Diencephalon (tissue), 1 donor: Measurements from ENCODE around the gene PFDN6. TPM values are rescaled to one million over a fixed set of nuclear protein-coding genes. Genes with fewer than 3 reads are reported as not detected.

Source experiments
- total RNA-seq: library from RNA; depleted of rRNA; stranded (reverse); fragments of >200 nt; gene quantifications from one replicate; pipeline ENCODE4 v1.2.3, GENCODE V29; 2014

Gene PFDN6
- total RNA-seq = 36.7 TPM

GRCh38 chr6:33288921-33289783, at the start of gene PFDN6, which contains the start of gene WDR46:
TSS of gene PFDN6 (plus strand) at chr6:33289601. CDS start at chr6:33289857, 256 bp downstream.
TSS of gene WDR46 (minus strand) at chr6:33289239. CDS start at chr6:33289170, 69 bp downstream.

GRCh38 chr6:33271468-33272274, 17.7 kb upstream of the PFDN6 start, which contains the start of the genes RPS18 and VPS52:
TSS of gene RPS18 (plus strand) at chr6:33272075. CDS start at chr6:33272120, 45 bp downstream.
TSS of gene VPS52 (minus strand) at chr6:33271876. CDS start at chr6:33271675, 201 bp downstream.

GRCh38 chr6:33276864-33277662, 12.3 kb upstream of the PFDN6 start, which contains the start of gene B3GALT4:
TSS of gene B3GALT4 (plus strand) at chr6:33277123. CDS start at chr6:33277420, 297 bp downstream.

GRCh38 chr6:33298773-33299236, 9.4 kb downstream of the PFDN6 start, which contains the start of gene RGL2:
TSS of gene RGL2 (minus strand) at chr6:33298942. CDS start at chr6:33298610, 332 bp downstream.

GRCh38 chr6:33313709-33314514, 24.5 kb downstream of the PFDN6 start, which contains the start of gene TAPBP:
TSS of gene TAPBP (minus strand) at chr6:33314078. CDS start at chr6:33314041, 37 bp downstream.

GRCh38 chr6:33317669-33318425, 28.4 kb downstream of the PFDN6 start, which contains the start of gene ZBTB22:
TSS of gene ZBTB22 (minus strand) at chr6:33317744. CDS start at chr6:33316916, 828 bp downstream.

Other genes starting within 250 kb of the PFDN6 start
- gene HLA-DPA1, start 216.0 kb upstream of the PFDN6 start, total RNA-seq = 2.1 TPM
- 8.3 TPM for gene HLA-DPB1, start 213.6 kb upstream of the PFDN6 start, total RNA-seq
- gene COL11A2, start 97.1 kb upstream of the PFDN6 start, total RNA-seq = 2.3 TPM
- gene RXRB, start 88.9 kb upstream of the PFDN6 start, total RNA-seq = 27.0 TPM
- gene SLC39A7, start 88.7 kb upstream of the PFDN6 start, total RNA-seq = 53.1 TPM
- gene HSD17B8, start 84.9 kb upstream of the PFDN6 start, total RNA-seq = 2.5 TPM
- gene RING1, start 81.1 kb upstream of the PFDN6 start, total RNA-seq = 24.2 TPM
- 34.8 TPM for gene VPS52, start 17.7 kb upstream of the PFDN6 start, total RNA-seq
- 2,657 TPM for gene RPS18, start 17.5 kb upstream of the PFDN6 start, total RNA-seq
- gene B3GALT4, start 12.5 kb upstream of the PFDN6 start, total RNA-seq = 7.8 TPM
- 35.3 TPM for gene WDR46, start 362 bp upstream of the PFDN6 start, total RNA-seq
- 34.4 TPM for gene RGL2, start 9.3 kb downstream of the PFDN6 start, total RNA-seq
- gene TAPBP, start 24.5 kb downstream of the PFDN6 start, total RNA-seq = 41.5 TPM
- gene ZBTB22, start 28.1 kb downstream of the PFDN6 start, total RNA-seq = 25.6 TPM
- gene DAXX, start 33.4 kb downstream of the PFDN6 start, total RNA-seq = 22.4 TPM
- gene KIFC1, start 102.2 kb downstream of the PFDN6 start, total RNA-seq = 5.8 TPM
- 28.6 TPM for gene PHF1, start 121.4 kb downstream of the PFDN6 start, total RNA-seq
- 113 TPM for gene CUTA, start 128.5 kb downstream of the PFDN6 start, total RNA-seq
- gene SYNGAP1, start 130.5 kb downstream of the PFDN6 start, total RNA-seq = 27.7 TPM
- gene ZBTB9, start 165.0 kb downstream of the PFDN6 start, total RNA-seq = 10.6 TPM